A549 (cell line): ENCODE measurements around the gene MAGI1.

Source experiments
- CEBPB ChIP-seq, 2 experiments: fragments of >200 bp in 1 of 2; sonication (Bioruptor Twin) in 1 of 2; formaldehyde crosslinking in 1 of 2; IDR thresholded peaks; 2 replicates each; pipeline ENCODE4 v1.6.1; 2012 to 2016
- CTCF ChIP-seq: fragments of >200 bp; sonication (Bioruptor Twin); formaldehyde crosslinking; IDR thresholded peaks from 3 replicates; pipeline ENCODE4 v1.5.1; 2016
- KDM5A ChIP-seq: fragments of 200-600 bp; sonication (generic); IDR thresholded peaks from 2 replicates; pipeline ENCODE4 v1.6.1; 2016; ENCODE audit warnings: antibody characterized with exemption, mild to moderate bottlenecking
- MAFK ChIP-seq: fragments of 450-650 bp; IDR thresholded peaks from 2 replicates; pipeline ENCODE4 v1.6.1; 2014; ENCODE audit not compliant: partially characterized antibody
- POLR2A ChIP-seq: IDR thresholded peaks from 2 replicates; pipeline ENCODE4 v1.6.1; 2012; ENCODE audit warnings: mild to moderate bottlenecking, low read length
- TP53 ChIP-seq: fragments of 250-450 bp; sonication (Bioruptor Pico); IDR thresholded peaks from 2 replicates; pipeline ENCODE4 v1.5.0; 2021; ENCODE audit warnings: mild to moderate bottlenecking, moderate library complexity
- TF ChIP-seq, protein P1 (sequence below): IDR thresholded peaks from 2 replicates; pipeline ENCODE4 v1.6.1; 2012

- TF ChIP-seq TP53 (no peak), CEBPB (IDR thresholded peaks at IDR 0.05) (no peak), CTCF (no peak), MAFK (no peak), KDM5A (no peak), POLR2A (no peak)
- TF ChIP-seq, protein P1, sequence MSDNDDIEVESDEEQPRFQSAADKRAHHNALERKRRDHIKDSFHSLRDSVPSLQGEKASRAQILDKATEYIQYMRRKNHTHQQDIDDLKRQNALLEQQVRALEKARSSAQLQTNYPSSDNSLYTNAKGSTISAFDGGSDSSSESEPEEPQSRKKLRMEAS: no peak
Observed at GRCh38 chr3:66080167-66080566, 41.4 kb upstream of the MAGI1 start.
